Testis (tissue), 3 donors: ENCODE measurements around the gene WSB2. TPM values are rescaled to one million over a fixed set of nuclear protein-coding genes. Genes with fewer than 3 reads are reported as not detected.
A peak's percentile ranks its signal among the peaks of the same experiment; 100 is the strongest.

Experiments
- DNase-seq: peaks from one replicate; pipeline ENCODE4 v3.0.0-alpha.2; 2019
- H3K27ac ChIP-seq, 2 donors: fragments of 200-600 bp; sonication (generic); one replicate each; pipeline ENCODE4 v1.5.1; 2019
- H3K27me3 ChIP-seq: fragments of 200-600 bp; sonication (generic); one replicate; pipeline ENCODE4 v1.5.1; 2019
- H3K36me3 ChIP-seq: fragments of 200-600 bp; sonication (generic); one replicate; pipeline ENCODE4 v1.5.1; 2017; ENCODE audit warnings: low read depth; ENCODE audit errors: missing control alignments
- H3K4me1 ChIP-seq: fragments of 200-600 bp; sonication (generic); one replicate; pipeline ENCODE4 v1.5.1; 2019
- H3K4me3 ChIP-seq, 2 donors: fragments of 200-600 bp; sonication (generic); one replicate each; pipeline ENCODE4 v1.5.1; 2017 to 2019
- H3K9me3 ChIP-seq: fragments of 200-600 bp; sonication (generic); one replicate; pipeline ENCODE4 v1.5.1; 2017
- POLR2A ChIP-seq: fragments of 450-650 bp; IDR thresholded peaks from one replicate; pipeline ENCODE4 v1.6.1; 2017; ENCODE audit warnings: antibody characterized with exemption, mild to moderate bottlenecking, moderate library complexity
- WGBS, 2 donors: methylation state at CpG; one replicate each; pipeline ENCODE4 v1.1.5; 2018; 5-methylcytosine and 5-hydroxymethylcytosine counted together
- intact Hi-C: fragments of 100-400 bp; cut with DNase I; formaldehyde crosslinking; loops from one replicate; pipeline ENCODE4 v1.15.1; 2023; ENCODE audit warnings: low total_unique reads
- polyA plus RNA-seq: library from polyadenylated mRNA; stranded (reverse); fragments of 350-450 nt; fragmentation: Illumina TruSeq; extraction: RNeasy Lipid Tissue Mini Kit (QIAGEN cat#74804); gene quantifications from one replicate; pipeline ENCODE4 v1.2.3, GENCODE V29; 2014; ENCODE audit warnings: low read depth, low replicate concordance; ENCODE audit not compliant: insufficient read depth
- total RNA-seq, 2 donors: library from RNA; depleted of rRNA; stranded (reverse); fragments of >200 nt; gene quantifications; one replicate each; pipeline ENCODE4 v1.2.3, GENCODE V29; 2016
- TF ChIP-seq, protein P1 (sequence below), 3 experiments: fragments of 450-650 bp in 2 of 3; fragments of 200-600 bp in 1 of 3; sonication (generic) in 1 of 3; IDR thresholded peaks; one replicate each; pipeline ENCODE4 v1.5.1; 2016 to 2019; ENCODE audit warnings: antibody characterized with exemption in 3 of 3, mild to moderate bottlenecking in 2 of 3, moderate library complexity in 1 of 3

WSB2 gene
- total and polyA plus RNA-seq, 3 donors from 2014 or later: 54.5 to 81.6 (median 59.4) TPM

- Histone ChIP-seq H3K36me3 (no peaks in the 10 kb centered on the region), H3K9me3 (no peaks in the 10 kb centered on the region), H3K27ac (peak within 1 kb of the TSS; percentile 71 to 75), H3K4me1 (no peaks in the 10 kb centered on the region), H3K4me3 (peak within 1 kb of the TSS; percentile 63 to 82), H3K27me3 (no peaks in the 10 kb centered on the region)
- TF ChIP-seq POLR2A: no peak
- intact Hi-C loops: no loop called here
- 0 to 1% methylated on average over 28 to 49 of the region's 75 CpGs for whole genome bisulfite sequencing, 2 donors
- DNase-seq: peak; percentile 55
Measured at GRCh38 chr12:118103601-118104382, 42.8 kb upstream of the WSB2 start, which contains the start of gene VSIG10. VSIG10 (minus strand) TSS chr12:118104011; CDS start chr12:118103671, 340 bp downstream.

GRCh38 chr12:118103201-118103600 lies 42.2 kb upstream of the WSB2 start:
- Histone ChIP-seq H3K27ac (peak overlapping the region; percentile 71 to 75), H3K4me3 (peak overlapping the region; percentile 63 to 82), H3K9me3 (no peaks in the 10 kb centered on the region), H3K36me3 (no peaks in the 10 kb centered on the region), H3K4me1 (no peaks in the 10 kb centered on the region), H3K27me3 (no peaks in the 10 kb centered on the region)
- TF ChIP-seq, protein P1, sequence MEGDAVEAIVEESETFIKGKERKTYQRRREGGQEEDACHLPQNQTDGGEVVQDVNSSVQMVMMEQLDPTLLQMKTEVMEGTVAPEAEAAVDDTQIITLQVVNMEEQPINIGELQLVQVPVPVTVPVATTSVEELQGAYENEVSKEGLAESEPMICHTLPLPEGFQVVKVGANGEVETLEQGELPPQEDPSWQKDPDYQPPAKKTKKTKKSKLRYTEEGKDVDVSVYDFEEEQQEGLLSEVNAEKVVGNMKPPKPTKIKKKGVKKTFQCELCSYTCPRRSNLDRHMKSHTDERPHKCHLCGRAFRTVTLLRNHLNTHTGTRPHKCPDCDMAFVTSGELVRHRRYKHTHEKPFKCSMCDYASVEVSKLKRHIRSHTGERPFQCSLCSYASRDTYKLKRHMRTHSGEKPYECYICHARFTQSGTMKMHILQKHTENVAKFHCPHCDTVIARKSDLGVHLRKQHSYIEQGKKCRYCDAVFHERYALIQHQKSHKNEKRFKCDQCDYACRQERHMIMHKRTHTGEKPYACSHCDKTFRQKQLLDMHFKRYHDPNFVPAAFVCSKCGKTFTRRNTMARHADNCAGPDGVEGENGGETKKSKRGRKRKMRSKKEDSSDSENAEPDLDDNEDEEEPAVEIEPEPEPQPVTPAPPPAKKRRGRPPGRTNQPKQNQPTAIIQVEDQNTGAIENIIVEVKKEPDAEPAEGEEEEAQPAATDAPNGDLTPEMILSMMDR (IDR thresholded peaks at IDR 0.05): no peak
- TF ChIP-seq POLR2A: no peak
- intact Hi-C loops: no loop called here
- 0 to 1% methylated on average over 9 to 30 of the region's 32 CpGs for WGBS, 2 donors
- peak; percentile 43 for DNase-seq

DNA sequence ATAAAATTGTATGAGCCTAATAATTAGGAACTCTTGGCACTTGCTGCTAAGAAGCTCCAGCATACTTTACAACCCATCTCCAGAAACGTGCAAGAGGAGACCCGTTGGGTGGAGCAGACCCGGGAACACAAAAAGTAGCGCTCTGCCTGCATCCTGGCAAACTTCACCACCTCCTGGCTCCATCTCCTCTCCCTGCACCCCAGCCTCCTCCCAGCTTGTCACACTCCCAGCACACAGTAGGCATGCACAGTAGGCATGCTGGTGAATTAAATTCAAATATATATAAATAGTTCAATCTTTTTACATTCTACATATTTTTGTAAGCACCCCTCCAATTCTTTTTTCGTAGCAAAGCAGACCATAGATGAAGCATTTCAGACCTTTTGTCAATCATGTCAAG lies 41.6 kb upstream of the WSB2 start:
- WGBS, 2 donors: 42 to 44% methylated on average over 5 of the region's 5 CpGs
- intact Hi-C loops: no loop called here

DNA sequence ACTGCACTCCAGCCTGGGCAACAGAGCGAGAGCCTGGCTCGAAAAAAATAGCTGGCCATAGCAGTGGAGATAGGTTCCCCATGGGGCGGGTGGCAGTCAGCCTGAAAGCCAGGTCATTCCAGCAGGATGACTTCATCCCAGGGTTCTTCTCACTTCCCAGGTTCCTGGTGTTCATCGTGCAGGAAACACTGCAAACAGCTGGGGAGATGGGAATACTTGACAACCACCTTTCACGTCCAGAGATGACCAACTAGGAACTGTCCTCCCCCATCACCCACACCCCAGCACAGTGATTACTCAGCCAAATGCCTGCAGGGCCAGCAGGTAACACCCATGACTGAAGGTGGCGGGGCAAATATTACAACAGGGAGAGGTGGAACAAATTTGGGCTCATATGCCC lies 41.1 kb upstream of the WSB2 start:
- no peaks in the 10 kb centered on the region for H3K36me3 ChIP-seq
- H3K27me3 ChIP-seq: no peaks in the 10 kb centered on the region
- no peak overlapping the region for H3K27ac ChIP-seq
- intact Hi-C loops: no loop called here
- no peak for DNase-seq
- WGBS, 2 donors: 89 to 91% methylated on average over 6 of the region's 6 CpGs
- TF ChIP-seq POLR2A: no peak
- TF ChIP-seq, protein P1 (IDR thresholded peaks at IDR 0.05): no peak
- no peaks in the 10 kb centered on the region for H3K9me3 ChIP-seq
- H3K4me3 ChIP-seq: no peak overlapping the region
- no peaks in the 10 kb centered on the region for H3K4me1 ChIP-seq

More for the DNA sequence above, 41.6 kb upstream of the WSB2 start:
- no peaks in the 10 kb centered on the region for H3K27me3 ChIP-seq
- H3K36me3 ChIP-seq: no peaks in the 10 kb centered on the region
- TF ChIP-seq, protein P1 (IDR thresholded peaks at IDR 0.05): no peak
- no peak for TF ChIP-seq POLR2A
- no peaks in the 10 kb centered on the region for H3K4me1 ChIP-seq
- H3K9me3 ChIP-seq: no peaks in the 10 kb centered on the region
- no peak overlapping the region for H3K27ac ChIP-seq
- DNase-seq: no peak
- peak overlapping the region in 1 of 2 donors; percentile 82 for H3K4me3 ChIP-seq

GRCh38 chr12:118101051-118101450 lies 40.1 kb upstream of the WSB2 start:
- intact Hi-C loops: no loop called here
- no peaks in the 10 kb centered on the region for H3K36me3 ChIP-seq
- no peaks in the 10 kb centered on the region for H3K27me3 ChIP-seq
- WGBS, 2 donors: 89 to 94% methylated on average over 3 of the region's 3 CpGs
- TF ChIP-seq, protein P1 (IDR thresholded peaks at IDR 0.05): no peak
- TF ChIP-seq POLR2A: no peak
- no peaks in the 10 kb centered on the region for H3K9me3 ChIP-seq
- H3K27ac ChIP-seq: no peak overlapping the region
- DNase-seq: no peak
- no peaks in the 10 kb centered on the region for H3K4me1 ChIP-seq
- no peak overlapping the region for H3K4me3 ChIP-seq
